ENCODE results near the gene MSANTD4. TPM values are rescaled to one million over a fixed set of nuclear protein-coding genes. Genes with fewer than 3 reads are reported as not detected.

The MSANTD4 gene
- 107 TPM for total RNA-seq

GRCh38 chr11:106021967-106022794, at the start of gene MSANTD4:
Gene MSANTD4 (minus strand): TSS chr11:106022240. CDS start chr11:106010917, 11,323 bp downstream.

Other genes with a start within 250 kb of the MSANTD4 start
- gene KBTBD3, start 55.1 kb upstream of the MSANTD4 start, total RNA-seq: 20.5 TPM
- 139 TPM for gene AASDHPPT, start 55.4 kb upstream of the MSANTD4 start, total RNA-seq